Measurements from ENCODE around the gene TIMM44.

GRCh38 chr19:7879836-7880235 lies 63.6 kb downstream of the TIMM44 start:
- TF ChIP-seq CTCF (IDR thresholded peaks at IDR 0.05) (no peak), POLR2A (IDR thresholded peaks at IDR 0.05) (no peak)

Data from testis (tissue), 2 donors.